Neural cell (in vitro differentiated cells): Measurements from ENCODE around the gene NRARP. TPM values are rescaled to one million over a fixed set of nuclear protein-coding genes. Genes with fewer than 3 reads are reported as not detected.

Experiments
- H2AFZ ChIP-seq: fragments of 200-600, 300-800 bp; sonication (generic), shearing (Covaris generic); 2 replicates; pipeline ENCODE4 v1.6.0; 2014; ENCODE audit warnings: low read depth, mild to moderate bottlenecking, antibody characterized with exemption, low read length, moderate library complexity
- H3F3A ChIP-seq: fragments of 200-600 bp; shearing (Covaris generic); 2 replicates; pipeline ENCODE4 v1.6.1; 2016; ENCODE audit warnings: mild to moderate bottlenecking, moderate library complexity, mixed read lengths, antibody characterized with exemption, low read length; ENCODE audit not compliant: insufficient read depth, poor library complexity, severe bottlenecking
- H3K27ac ChIP-seq: fragments of 200-600, 300-800 bp; sonication (generic), shearing (Covaris generic); 2 replicates; pipeline ENCODE4 v1.5.1; 2014; ENCODE audit warnings: mild to moderate bottlenecking, low read length, moderate library complexity
- H3K27me3 ChIP-seq: fragments of 300-800, 200-600 bp; sonication (generic), shearing (Covaris generic); 2 replicates; pipeline ENCODE4 v1.6.0; 2014; ENCODE audit warnings: mild to moderate bottlenecking, low read depth, low read length, moderate library complexity; ENCODE audit not compliant: insufficient read depth
- H3K36me3 ChIP-seq: fragments of 300-800, 200-600 bp; sonication (generic), shearing (Covaris generic); 2 replicates; pipeline ENCODE4 v1.5.1; 2014; ENCODE audit warnings: mild to moderate bottlenecking, antibody characterized with exemption, low read length, moderate library complexity; ENCODE audit not compliant: insufficient read depth
- H3K4me2 ChIP-seq: fragments of 300-800, 200-600 bp; sonication (generic), shearing (Covaris generic); 2 replicates; pipeline ENCODE4 v1.6.0; 2014; ENCODE audit warnings: mild to moderate bottlenecking, low read length
- H3K4me3 ChIP-seq: fragments of 300-800, 200-600 bp; sonication (generic), shearing (Covaris generic); 2 replicates; pipeline ENCODE4 v1.5.1; 2014; ENCODE audit warnings: mild to moderate bottlenecking, low read length, moderate library complexity
- H3K79me2 ChIP-seq: fragments of 200-600 bp; shearing (Covaris generic); replicated peaks from 2 replicates; pipeline ENCODE4 v1.6.0; 2014; ENCODE audit warnings: mild to moderate bottlenecking, low read length, moderate library complexity; ENCODE audit not compliant: insufficient read depth
- H3K9ac ChIP-seq: fragments of 300-800, 200-600 bp; sonication (generic), shearing (Covaris generic); 2 replicates; pipeline ENCODE4 v1.6.1; 2016; ENCODE audit warnings: mild to moderate bottlenecking, low read length, mixed read lengths
- H3K9me2 ChIP-seq: fragments of 200-600 bp; shearing (Covaris generic); 2 replicates; pipeline ENCODE4 v1.6.1; 2016; ENCODE audit warnings: mild to moderate bottlenecking, low read length, mixed read lengths; ENCODE audit not compliant: insufficient read depth
- H3K9me3 ChIP-seq: fragments of 200-600, 300-800 bp; sonication (generic), shearing (Covaris generic); 2 replicates; pipeline ENCODE4 v1.6.1; 2016; ENCODE audit warnings: mild to moderate bottlenecking, mixed run types, low read length, moderate library complexity, mixed read lengths
- H4K20me1 ChIP-seq: fragments of 200-600 bp; shearing (Covaris generic); 2 replicates; pipeline ENCODE4 v1.6.1; 2016; ENCODE audit warnings: mild to moderate bottlenecking, mixed run types; ENCODE audit not compliant: insufficient read depth
- CTCF ChIP-seq: fragments of 450-650 bp; IDR thresholded peaks from 2 replicates; pipeline ENCODE4 v1.5.1; 2014; ENCODE audit warnings: antibody characterized with exemption, mild to moderate bottlenecking, moderate library complexity; ENCODE audit not compliant: poor library complexity, severe bottlenecking
- EP300 ChIP-seq: fragments of 450-650 bp; conservative IDR thresholded peaks from 2 replicates; pipeline ENCODE4 v1.6.1; 2014; ENCODE audit warnings: antibody characterized with exemption, mild to moderate bottlenecking, moderate library complexity; ENCODE audit not compliant: poor library complexity, severe bottlenecking
- EZH2 ChIP-seq: fragments of 200-600, 300-800 bp; shearing (Covaris generic), sonication (generic); IDR thresholded peaks from 2 replicates; pipeline ENCODE4 v1.6.1; 2014; ENCODE audit warnings: antibody characterized with exemption, low read length, borderline replicate concordance, mild to moderate bottlenecking; ENCODE audit not compliant: insufficient read depth, poor library complexity, severe bottlenecking
- MXI1 ChIP-seq: fragments of 450-650 bp; conservative IDR thresholded peaks from 2 replicates; pipeline ENCODE4 v1.6.1; 2014; ENCODE audit warnings: antibody characterized with exemption, mild to moderate bottlenecking; ENCODE audit not compliant: poor library complexity, severe bottlenecking
- POLR2AphosphoS5 ChIP-seq: IDR thresholded peaks from 2 replicates; pipeline ENCODE4 v1.6.1; 2012
- RAD21 ChIP-seq: fragments of 450-650 bp; conservative IDR thresholded peaks from 2 replicates; pipeline ENCODE4 v1.6.1; 2014; ENCODE audit warnings: antibody characterized with exemption, mild to moderate bottlenecking, moderate library complexity
- REST ChIP-seq: IDR thresholded peaks from 2 replicates; pipeline ENCODE4 v1.6.1; 2012; ENCODE audit warnings: borderline replicate concordance
- SMC3 ChIP-seq: fragments of 450-650 bp; conservative IDR thresholded peaks from 2 replicates; pipeline ENCODE4 v1.6.1; 2014; ENCODE audit warnings: antibody characterized with exemption, mild to moderate bottlenecking, moderate library complexity; ENCODE audit not compliant: poor library complexity
- TAF1 ChIP-seq: IDR thresholded peaks from 2 replicates; pipeline ENCODE4 v1.6.1; 2012; ENCODE audit warnings: low read depth
- polyA minus RNA-seq: library from RNA; depleted of rRNA, polyadenylated mRNA; stranded (reverse); fragments of >200 nt; gene quantifications from 2 replicates; pipeline ENCODE4 v1.2.3, GENCODE V29; 2014
- polyA plus RNA-seq: library from polyadenylated mRNA; depleted of rRNA; stranded (reverse); fragments of >200 nt; gene quantifications from 2 replicates; pipeline ENCODE4 v1.2.3, GENCODE V29; 2014

NRARP gene, protein sequence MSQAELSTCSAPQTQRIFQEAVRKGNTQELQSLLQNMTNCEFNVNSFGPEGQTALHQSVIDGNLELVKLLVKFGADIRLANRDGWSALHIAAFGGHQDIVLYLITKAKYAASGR
- 1.4 and 2.3 TPM in 2 replicates for polyA plus RNA-seq
- 2.8 and 4.1 TPM in 2 replicates for polyA minus RNA-seq

DNA sequence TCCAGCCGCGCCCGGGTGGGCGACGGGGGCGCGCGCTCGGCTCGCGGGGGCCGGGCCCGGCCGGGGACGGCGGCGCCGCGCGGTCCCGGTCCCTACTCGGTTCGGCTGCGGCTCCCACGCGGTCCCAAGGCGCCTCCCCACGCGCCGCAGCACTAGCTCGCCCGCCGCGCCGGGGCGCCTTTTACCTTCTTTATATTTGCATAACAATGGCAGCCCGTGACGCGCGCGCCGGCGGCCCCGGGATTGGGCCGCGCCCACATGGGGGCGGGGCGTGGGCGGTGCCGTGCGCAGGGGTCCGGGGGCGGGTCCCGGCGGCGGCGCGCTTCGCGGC is at the start of gene NRARP:
Gene NRARP (minus strand): TSS at position 154 of the 331 bp plus-strand sequence. CDS start 343 bp downstream, outside the sequence.
- Histone ChIP-seq H3K27ac (no peak within 1 kb of the TSS), H3K9me2 (no peaks in the 10 kb centered on the region), H3F3A (no peaks in the 10 kb centered on the region), H3K27me3 (no peaks in the 10 kb centered on the region), H3K9ac (peak within 1 kb of the TSS; percentile 60), H3K79me2 (peaks cover 4% of the 10 kb centered on the region), H4K20me1 (no peaks in the 10 kb centered on the region), H3K9me3 (no peaks in the 10 kb centered on the region), H3K36me3 (no peaks in the 10 kb centered on the region), H3K4me2 (no peak within 1 kb of the TSS), H3K4me3 (peak within 1 kb of the TSS; percentile 85), H2AFZ (no peak within 1 kb of the TSS)
- TF ChIP-seq EP300 (no peak), POLR2AphosphoS5 (peak; percentile 80)

DNA sequence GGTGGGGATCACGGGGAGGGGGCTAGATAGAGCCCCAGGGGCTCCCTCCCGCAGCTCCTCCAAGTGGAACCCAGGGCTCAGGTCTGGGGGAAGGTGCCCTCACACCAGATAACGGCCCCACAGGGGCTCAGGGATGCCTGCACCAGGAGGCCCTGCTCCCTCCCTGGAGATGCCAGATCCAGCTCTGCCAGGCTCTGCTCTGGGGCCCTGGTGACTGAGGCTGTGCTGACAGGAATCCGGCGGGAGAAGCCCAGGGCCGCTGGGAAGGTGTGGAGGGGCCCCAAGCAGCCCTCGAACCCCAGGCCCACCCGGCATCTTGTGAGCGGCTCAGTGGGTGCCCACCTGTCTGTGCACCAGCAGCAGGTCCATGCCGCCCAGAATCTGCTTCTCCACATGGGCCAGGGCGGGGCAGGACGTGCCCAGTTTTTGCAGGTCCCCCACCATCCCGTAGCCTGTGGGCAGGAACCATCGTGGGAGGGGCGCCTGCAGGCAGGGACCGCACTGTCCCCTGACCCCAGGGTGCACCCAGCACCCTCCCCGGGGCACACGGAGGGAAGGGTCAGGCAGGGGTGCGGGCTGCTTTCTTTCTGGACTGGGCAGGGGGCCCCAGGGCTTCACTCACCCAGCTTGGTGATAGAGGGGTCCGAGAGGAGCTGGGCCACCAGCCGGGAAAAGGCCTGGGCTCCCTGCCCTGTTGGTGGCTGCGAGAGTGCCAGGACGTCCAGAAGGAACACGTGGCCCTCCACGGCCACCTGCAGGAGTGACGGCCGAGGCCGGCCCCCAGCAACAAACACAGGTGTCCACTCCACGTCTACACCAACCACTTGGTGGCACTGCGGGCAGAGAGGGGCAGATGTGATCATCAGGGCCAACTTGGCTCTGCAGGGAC is 48.9 kb upstream of the NRARP start:
- no peaks in the 10 kb centered on the region for H3K79me2 ChIP-seq
- no peaks in the 10 kb centered on the region for H3K9me2 ChIP-seq
- H3K27ac ChIP-seq = no peak overlapping the region
- H3K27me3 ChIP-seq = no peaks in the 10 kb centered on the region
- peaks cover 7% of the 10 kb centered on the region for H3K9me3 ChIP-seq
- H3K9ac ChIP-seq = no peak overlapping the region
- H2AFZ ChIP-seq = no peak overlapping the region
- no peak overlapping the region for H3K4me2 ChIP-seq
- no peaks in the 10 kb centered on the region for H3K36me3 ChIP-seq
- no peaks in the 10 kb centered on the region for H3F3A ChIP-seq
- H4K20me1 ChIP-seq = no peaks in the 10 kb centered on the region
- H3K4me3 ChIP-seq = no peak overlapping the region
- TF ChIP-seq REST (no peak), MXI1 (no peak)

- no peak overlapping the region for H2AFZ ChIP-seq
- H3K36me3 ChIP-seq = no peaks in the 10 kb centered on the region
- no peaks in the 10 kb centered on the region for H3F3A ChIP-seq
- no peak overlapping the region for H3K9ac ChIP-seq
- H3K79me2 ChIP-seq = no peaks in the 10 kb centered on the region
- peaks cover 5% of the 10 kb centered on the region for H3K9me3 ChIP-seq
- TF ChIP-seq TAF1 (no peak), POLR2AphosphoS5 (no peak), CTCF (no peak), REST (no peak), SMC3 (no peak), EP300 (no peak), MXI1 (no peak), RAD21 (no peak), EZH2 (no peak)
- H4K20me1 ChIP-seq = no peaks in the 10 kb centered on the region
- H3K4me2 ChIP-seq = no peak overlapping the region
- no peak overlapping the region for H3K27ac ChIP-seq
- H3K27me3 ChIP-seq = no peaks in the 10 kb centered on the region
- no peak overlapping the region for H3K4me3 ChIP-seq
- no peaks in the 10 kb centered on the region for H3K9me2 ChIP-seq
Observed at GRCh38 chr9:137349471-137350033, 47.5 kb upstream of the NRARP start.
